Thymus (tissue), 11 donors: Measurements from ENCODE around the gene DNAJA2. TPM values are rescaled to one million over a fixed set of nuclear protein-coding genes. Genes with fewer than 3 reads are reported as not detected.
A peak's percentile ranks its signal among the peaks of the same experiment; 100 is the strongest.

Source experiments
- DNase-seq, 9 donors: peaks; one replicate each; pipeline ENCODE4 v3.0.0-alpha.2; 2013; ENCODE audit warnings: low spot score in 9 of 9, low read depth in 6 of 9, missing footprints in 1 of 9
- H3K27ac ChIP-seq, 2 donors: one replicate each; pipeline ENCODE4 v1.5.1; 2013; ENCODE audit warnings: control low read depth in 1 of 2, low read depth in 1 of 2, low read length in 1 of 2, mild to moderate bottlenecking in 1 of 2, moderate library complexity in 1 of 2
- H3K27me3 ChIP-seq, 2 donors: one replicate each; pipeline ENCODE4 v1.5.1; 2013; ENCODE audit warnings: low read length in 1 of 2; ENCODE audit not compliant: control insufficient read depth in 2 of 2, insufficient read depth in 1 of 2
- H3K36me3 ChIP-seq, 2 donors: one replicate each; pipeline ENCODE4 v1.5.1; 2013; ENCODE audit warnings: low read length in 1 of 2, mild to moderate bottlenecking in 1 of 2, moderate library complexity in 1 of 2; ENCODE audit not compliant: control insufficient read depth in 2 of 2, insufficient read depth in 2 of 2
- H3K4me1 ChIP-seq, 2 donors: one replicate each; pipeline ENCODE4 v1.5.1; 2013; ENCODE audit warnings: low read length in 2 of 2; ENCODE audit not compliant: control insufficient read depth in 2 of 2, insufficient read depth in 2 of 2
- H3K4me3 ChIP-seq, 2 donors: one replicate each; pipeline ENCODE4 v1.5.1; 2013; ENCODE audit warnings: low read length in 2 of 2, control low read depth in 1 of 2, mild to moderate bottlenecking in 1 of 2
- H3K9me3 ChIP-seq, 2 donors: one replicate each; pipeline ENCODE4 v1.5.1; 2013; ENCODE audit warnings: low read length in 1 of 2, mild to moderate bottlenecking in 1 of 2; ENCODE audit not compliant: control insufficient read depth in 2 of 2, insufficient read depth in 1 of 2
- WGBS: extraction: QIAGEN DNeasy Blood & Tissue Kit; methylation state at CpG from one replicate; pipeline ENCODE4 v1.1.7; 2013; 5-methylcytosine and 5-hydroxymethylcytosine counted together
- polyA plus RNA-seq: library from polyadenylated mRNA; stranded (reverse); fragments of 200-250 nt; gene quantifications from one replicate; pipeline ENCODE4 v1.2.3, GENCODE V29; 2013
- total RNA-seq: library from RNA; stranded (reverse); fragments of 120-200 nt; gene quantifications from one replicate; pipeline ENCODE4 v1.2.4, GENCODE V29; 2013
- donor health status: healthy.

Gene DNAJA2
- total and polyA plus RNA-seq, 2 donors: 47.9 to 65.1 TPM

- Histone ChIP-seq H3K36me3 (no peaks in the 10 kb centered on the region), H3K4me3 (no peak overlapping the region), H3K4me1 (no peaks in the 10 kb centered on the region), H3K27me3 (no peaks in the 10 kb centered on the region), H3K27ac (no peak overlapping the region), H3K9me3 (no peaks in the 10 kb centered on the region)
- DNase-seq: no peak
- 97% methylated on average over 3 of the region's 3 CpGs for WGBS
Measured at GRCh38 chr16:46986438-46986837, 13.0 kb upstream of the DNAJA2 start.

DNA sequence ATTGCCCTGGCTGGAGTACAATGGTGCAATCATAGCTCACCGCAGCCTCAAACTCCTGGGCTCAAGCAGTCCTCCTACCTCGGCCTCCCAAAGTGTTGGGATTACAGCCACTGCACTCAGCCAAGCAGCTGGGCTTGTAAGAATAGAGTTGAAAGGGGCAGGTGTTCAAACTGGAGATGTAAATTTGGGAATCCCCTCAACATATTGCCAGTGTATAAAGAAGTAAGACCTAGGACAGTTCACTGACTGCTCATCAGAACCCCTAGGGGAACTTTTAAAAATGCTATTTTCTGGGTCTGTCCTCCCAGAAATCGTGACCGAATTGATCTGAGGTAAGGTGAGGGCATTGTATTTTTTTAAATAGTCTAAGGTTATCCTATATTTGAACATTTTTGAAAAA is 8.9 kb upstream of the DNAJA2 start:
- no peak overlapping the region for H3K27ac ChIP-seq
- DNase-seq: no peak
- no peak overlapping the region for H3K4me3 ChIP-seq
- H3K4me1 ChIP-seq: no peaks in the 10 kb centered on the region
- no peaks in the 10 kb centered on the region for H3K36me3 ChIP-seq
- no peaks in the 10 kb centered on the region for H3K9me3 ChIP-seq
- WGBS: 97% methylated on average over 4 of the region's 4 CpGs
- H3K27me3 ChIP-seq: no peaks in the 10 kb centered on the region

GRCh38 chr16:46980926-46981325 is 7.5 kb upstream of the DNAJA2 start:
- H3K4me3 ChIP-seq: no peak overlapping the region
- DNase-seq: no peak
- no peaks in the 10 kb centered on the region for H3K36me3 ChIP-seq
- WGBS: 95% methylated on average over 1 of the region's 1 CpG
- H3K27ac ChIP-seq: no peak overlapping the region
- no peaks in the 10 kb centered on the region for H3K27me3 ChIP-seq
- H3K9me3 ChIP-seq: no peaks in the 10 kb centered on the region
- no peaks in the 10 kb centered on the region for H3K4me1 ChIP-seq

- Histone ChIP-seq H3K4me3 (no peak overlapping the region), H3K4me1 (peaks cover 9 to 13% of the 10 kb centered on the region in 2 donors), H3K27me3 (no peaks in the 10 kb centered on the region), H3K9me3 (no peaks in the 10 kb centered on the region), H3K27ac (no peak overlapping the region), H3K36me3 (no peaks in the 10 kb centered on the region)
- 92% methylated on average over 4 of the region's 4 CpGs for WGBS
- DNase-seq: no peak
Measured at GRCh38 chr16:46976550-46976949, 3.1 kb upstream of the DNAJA2 start.

DNA sequence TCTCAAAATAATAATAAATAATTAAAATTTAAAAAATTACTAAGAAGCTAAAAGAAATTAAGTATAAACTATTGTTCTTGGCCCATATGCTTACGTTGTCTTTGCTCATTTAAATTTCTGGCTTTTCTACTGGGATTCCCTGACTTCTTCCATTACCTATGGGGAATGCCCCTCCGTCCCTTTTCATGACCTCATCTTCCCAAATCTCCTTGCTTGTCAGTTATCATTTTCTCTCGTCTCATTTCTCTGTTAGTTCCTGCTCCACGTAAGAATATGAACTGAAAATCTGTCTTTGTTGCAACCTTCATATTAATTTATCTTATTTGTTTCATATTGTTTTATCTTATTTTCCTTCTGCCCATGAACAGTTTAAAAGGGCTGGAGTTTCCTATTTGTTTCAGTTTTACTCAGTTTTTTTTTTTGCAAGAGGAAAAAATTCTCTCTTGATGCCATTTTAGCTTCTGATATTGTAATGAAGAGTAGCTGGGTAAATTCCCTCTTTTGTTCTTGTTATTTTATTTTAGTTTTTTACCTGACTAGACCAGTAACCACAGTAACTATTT is 2.5 kb upstream of the DNAJA2 start:
- Histone ChIP-seq H3K27ac (no peak overlapping the region), H3K4me1 (peaks cover 9 to 13% of the 10 kb centered on the region in 2 donors), H3K36me3 (peaks cover 0 to 3% of the 10 kb centered on the region in 2 donors), H3K9me3 (no peaks in the 10 kb centered on the region), H3K27me3 (no peaks in the 10 kb centered on the region), H3K4me3 (no peak overlapping the region)
- 91% methylated on average over 4 of the region's 4 CpGs for WGBS
- DNase-seq: no peak

- Histone ChIP-seq H3K9me3 (no peaks in the 10 kb centered on the region), H3K4me1 (peaks cover 9 to 13% of the 10 kb centered on the region in 2 donors), H3K4me3 (no peak overlapping the region), H3K27me3 (no peaks in the 10 kb centered on the region), H3K27ac (no peak overlapping the region), H3K36me3 (peaks cover 3% of the 10 kb centered on the region in 2 donors)
- DNase-seq: no peak
- 97% methylated on average over 11 of the region's 11 CpGs for WGBS
Measured at GRCh38 chr16:46975165-46975564, 1.7 kb upstream of the DNAJA2 start.

DNA sequence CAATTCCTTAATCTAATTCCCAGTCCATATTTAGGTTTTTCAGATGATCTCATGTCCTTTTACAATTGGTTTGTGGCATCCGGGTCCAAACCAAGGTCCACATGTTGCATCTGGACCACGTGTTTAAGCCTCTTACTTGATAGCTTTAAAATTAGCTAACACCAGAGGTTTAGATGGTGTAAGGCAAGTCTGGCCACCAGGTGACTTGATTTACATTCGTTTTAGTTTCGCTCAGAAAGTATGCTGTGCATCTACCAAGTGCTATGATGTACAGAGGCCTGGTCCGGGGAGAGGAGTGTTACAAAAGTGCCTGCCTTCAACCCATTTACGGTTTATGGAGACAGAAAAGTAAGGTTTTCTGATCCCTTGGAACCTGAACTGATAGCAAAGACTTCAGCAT is 878 bp upstream of the DNAJA2 start:
- WGBS: 87% methylated on average over 6 of the region's 6 CpGs
- Histone ChIP-seq H3K9me3 (no peaks in the 10 kb centered on the region), H3K36me3 (peaks cover 6 to 7% of the 10 kb centered on the region in 2 donors), H3K27ac (peak overlapping the region; percentile 13 to 95), H3K27me3 (no peaks in the 10 kb centered on the region), H3K4me1 (peaks cover 9 to 13% of the 10 kb centered on the region in 2 donors), H3K4me3 (peak overlapping the region; percentile 80 to 90)
- peak in 4 of 9 donors; percentile 0 to 46 (median 18) for DNase-seq

- peak in 1 of 9 donors; percentile 13 for DNase-seq
- Histone ChIP-seq H3K36me3 (peaks cover 6 to 10% of the 10 kb centered on the region in 2 donors), H3K27me3 (no peaks in the 10 kb centered on the region), H3K27ac (peak overlapping the region; percentile 91 to 95), H3K4me1 (peaks cover 9 to 13% of the 10 kb centered on the region in 2 donors), H3K4me3 (peak overlapping the region; percentile 80 to 90), H3K9me3 (no peaks in the 10 kb centered on the region)
- WGBS: 8% methylated on average over 14 of the region's 14 CpGs
Measured at GRCh38 chr16:46973996-46974324, 486 bp upstream of the DNAJA2 start.

DNA sequence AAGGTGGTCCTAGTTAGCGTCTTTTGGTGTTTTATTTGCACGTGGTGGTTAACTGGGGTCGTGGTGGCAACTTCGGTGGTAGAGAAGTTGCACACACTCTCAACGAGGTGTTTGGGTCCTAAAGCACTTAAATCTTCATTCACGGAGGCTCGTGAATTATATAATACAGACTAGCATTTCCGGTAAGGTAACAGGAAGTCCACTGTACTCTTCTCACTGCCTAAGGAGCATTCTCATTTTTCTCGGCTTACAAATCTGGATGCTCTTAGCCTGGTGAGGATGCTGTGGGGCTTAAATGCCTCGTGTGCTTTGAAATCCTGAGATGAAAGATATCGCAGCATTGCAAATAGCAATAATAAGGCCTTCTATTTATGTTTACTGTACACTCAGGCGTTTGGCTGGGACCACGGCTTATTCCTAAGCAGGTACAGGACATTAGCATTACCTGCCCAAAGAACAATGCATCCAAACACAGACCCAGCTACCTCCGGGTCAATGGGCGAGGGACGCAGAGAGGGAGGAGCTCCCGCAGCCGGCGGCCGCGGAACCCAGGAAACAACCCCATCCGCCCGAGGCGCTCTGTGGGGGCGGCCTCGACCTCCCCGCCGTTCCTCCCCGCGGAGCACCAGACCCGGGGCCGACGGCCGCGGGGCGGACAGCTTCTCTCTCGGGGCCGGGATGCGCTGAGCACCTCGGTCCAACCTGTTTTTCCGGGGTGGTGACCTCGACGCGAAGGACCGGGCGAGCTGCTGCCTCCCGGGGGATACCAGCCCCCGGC is 856 bp downstream of the DNAJA2 start:
- Histone ChIP-seq H3K27me3 (no peaks in the 10 kb centered on the region), H3K27ac (peak overlapping the region; percentile 92 to 99), H3K9me3 (no peaks in the 10 kb centered on the region), H3K36me3 (peaks cover 13 to 21% of the 10 kb centered on the region in 2 donors), H3K4me1 (peaks cover 9 to 13% of the 10 kb centered on the region in 2 donors), H3K4me3 (peak overlapping the region; percentile 80 to 90)
- DNase-seq: peak in 8 of 9 donors; percentile 15 to 60 (median 28)
- 2% methylated on average over 48 of the region's 48 CpGs for WGBS
